Calu3 (cell line): ENCODE data around the gene MAP7D1. TPM values are rescaled to one million over a fixed set of nuclear protein-coding genes. Genes with fewer than 3 reads are reported as not detected.

Experiments
- BruUV-seq: library from RNA; stranded (reverse); fragments of 400-500 nt; replicated peaks from 2 replicates; lab custom pipeline; 2021; lab: Mats Ljungman, UMichigan
- CTCF ChIA-PET: fragments of 300-600 bp; sonication (Branson Sonifier 250); formaldehyde crosslinking; loops from one replicate; lab custom pipeline; 2022; ENCODE audit warnings: antibody characterized with exemption; lab: Charles Lee
- DNase-seq: peaks from one replicate; pipeline ENCODE4 v3.0.0; 2022
- H3K27ac Mint-ChIP-seq: one replicate; pipeline ENCODE4 v1.8.0; 2022; ENCODE audit warnings: mixed read lengths; ENCODE audit not compliant: unreplicated experiment
- H3K27me3 Mint-ChIP-seq: one replicate; pipeline ENCODE4 v1.8.0; 2022; ENCODE audit warnings: mixed read lengths; ENCODE audit not compliant: unreplicated experiment
- H3K36me3 Mint-ChIP-seq: one replicate; pipeline ENCODE4 v1.8.0; 2022; ENCODE audit warnings: mild to moderate bottlenecking, moderate library complexity, mixed read lengths; ENCODE audit not compliant: insufficient read depth, unreplicated experiment
- H3K4me1 Mint-ChIP-seq: one replicate; pipeline ENCODE4 v1.8.0; 2022; ENCODE audit warnings: mild to moderate bottlenecking, low read depth, mixed read lengths; ENCODE audit not compliant: unreplicated experiment
- H3K4me3 Mint-ChIP-seq: one replicate; pipeline ENCODE4 v1.8.0; 2022; ENCODE audit warnings: mild to moderate bottlenecking, low read depth, moderate library complexity, mixed read lengths; ENCODE audit not compliant: unreplicated experiment
- H3K9me3 Mint-ChIP-seq: one replicate; pipeline ENCODE4 v1.8.0; 2022; ENCODE audit warnings: low read depth, mixed read lengths; ENCODE audit not compliant: unreplicated experiment
- CTCF ChIP-seq: fragments of 200-600 bp; IDR thresholded peaks from one replicate; pipeline ENCODE4 v1.8.0; 2022; ENCODE audit warnings: antibody characterized with exemption; ENCODE audit not compliant: unreplicated experiment
- intact Hi-C: fragments of 100-400 bp; cut with micrococcal nuclease; formaldehyde crosslinking; loops from one replicate; pipeline ENCODE4 v1.10.0; 2022; ENCODE audit not compliant: unreplicated experiment
- total RNA-seq: library from RNA; stranded (reverse); gene quantifications from 2 replicates; pipeline ENCODE4 v1.2.3, GENCODE V29; 2022

Gene MAP7D1
- total RNA-seq, 1 experiment from 2014 or later: 98.3 TPM

GRCh38 chr1:36142121-36142520 lies 13.8 kb upstream of the MAP7D1 start:
- no peak overlapping the region for H3K4me3 Mint-ChIP-seq
- no peak overlapping the region for H3K27ac Mint-ChIP-seq
- CTCF ChIA-PET: interaction anchor here (0.8 kb wide), 1 partner anchor 73 kb away, joined by 3 read pairs; no protein-coding TSS in a partner anchor
- BruUV-seq: no TSS peak
- H3K27me3 Mint-ChIP-seq: no peaks in the 10 kb centered on the region
- no peaks in the 10 kb centered on the region for H3K9me3 Mint-ChIP-seq
- peaks cover 44% of the 10 kb centered on the region for H3K36me3 Mint-ChIP-seq
- peaks cover 8% of the 10 kb centered on the region for H3K4me1 Mint-ChIP-seq
- no peak for DNase-seq
- intact Hi-C loops: no loop called here
- no peak for TF ChIP-seq CTCF

- BruUV-seq: no TSS peak
- H3K27ac Mint-ChIP-seq: no peak overlapping the region
- H3K9me3 Mint-ChIP-seq: no peaks in the 10 kb centered on the region
- CTCF ChIA-PET: no interaction called here
- no peaks in the 10 kb centered on the region for H3K27me3 Mint-ChIP-seq
- peaks cover 8% of the 10 kb centered on the region for H3K4me1 Mint-ChIP-seq
- no peak overlapping the region for H3K4me3 Mint-ChIP-seq
- peaks cover 45% of the 10 kb centered on the region for H3K36me3 Mint-ChIP-seq
- TF ChIP-seq CTCF: no peak
- intact Hi-C loops: no loop called here
- DNase-seq: no peak
Observed at GRCh38 chr1:36143424-36143823, 12.5 kb upstream of the MAP7D1 start.

- H3K36me3 Mint-ChIP-seq: peaks cover 46% of the 10 kb centered on the region
- H3K9me3 Mint-ChIP-seq: no peaks in the 10 kb centered on the region
- CTCF ChIA-PET: interaction anchor here (1.2 kb wide), 1 partner anchor 9 kb away, joined by 3 read pairs; no protein-coding TSS in a partner anchor
- no peak for TF ChIP-seq CTCF
- H3K4me1 Mint-ChIP-seq: peaks cover 8% of the 10 kb centered on the region
- no peak overlapping the region for H3K4me3 Mint-ChIP-seq
- H3K27ac Mint-ChIP-seq: no peak overlapping the region
- BruUV-seq: no TSS peak
- H3K27me3 Mint-ChIP-seq: no peaks in the 10 kb centered on the region
- intact Hi-C loops: no loop called here
- DNase-seq: no peak
Observed at GRCh38 chr1:36144413-36144812, 11.5 kb upstream of the MAP7D1 start.

GRCh38 chr1:36148821-36149236 lies 7.1 kb upstream of the MAP7D1 start:
- peak overlapping the region; percentile 100 for H3K4me3 Mint-ChIP-seq

More at GRCh38 chr1:36148821-36149236, 7.1 kb upstream of the MAP7D1 start:
- Mint-ChIP-seq H3K27me3 (no peaks in the 10 kb centered on the region), H3K4me1 (peaks cover 22% of the 10 kb centered on the region), H3K27ac (peak overlapping the region; percentile 98), H3K9me3 (no peaks in the 10 kb centered on the region), H3K36me3 (peaks cover 34% of the 10 kb centered on the region)
- BruUV-seq: no TSS peak
- TF ChIP-seq CTCF: no peak
- no peak for DNase-seq
- CTCF ChIA-PET: interaction anchor here (0.6 to 3.9 kb wide), 12 partner anchors 12 to 194 kb away, joined by 3 to 50 read pairs (median 5); partner anchors contain the start of gene THRAP3
- intact Hi-C loops: loop anchor here (1.0 to 5.0 kb wide), 2 partner anchors 39 to 138 kb away; no protein-coding TSS in a partner anchor
